SW 1271 (cell line): ENCODE data around the gene TMEM81.

Experiments used
- DNase-seq, 2 experiments: peaks; one replicate each; lab custom pipeline; 2025; lab: John Stamatoyannopoulos, UW

TMEM81 gene

DNA sequence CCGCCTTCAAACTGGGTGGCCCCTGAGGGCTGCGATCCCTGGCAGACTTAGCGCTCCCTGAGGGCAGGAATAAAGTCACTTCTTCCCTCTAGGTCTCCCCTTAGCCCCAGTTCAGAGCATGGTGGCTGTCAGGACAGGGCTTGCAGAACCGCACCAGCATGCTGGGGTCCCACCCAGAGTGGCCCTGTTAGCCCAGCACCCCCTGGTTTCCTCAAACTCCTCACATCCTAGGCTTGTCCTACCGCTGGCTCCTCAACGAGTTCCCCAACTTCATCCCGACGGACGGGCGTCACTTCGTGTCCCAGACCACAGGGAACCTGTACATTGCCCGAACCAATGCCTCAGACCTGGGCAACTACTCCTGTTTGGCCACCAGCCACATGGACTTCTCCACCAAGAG lies 25.4 kb downstream of the TMEM81 start:
- no peak for DNase-seq

DNA sequence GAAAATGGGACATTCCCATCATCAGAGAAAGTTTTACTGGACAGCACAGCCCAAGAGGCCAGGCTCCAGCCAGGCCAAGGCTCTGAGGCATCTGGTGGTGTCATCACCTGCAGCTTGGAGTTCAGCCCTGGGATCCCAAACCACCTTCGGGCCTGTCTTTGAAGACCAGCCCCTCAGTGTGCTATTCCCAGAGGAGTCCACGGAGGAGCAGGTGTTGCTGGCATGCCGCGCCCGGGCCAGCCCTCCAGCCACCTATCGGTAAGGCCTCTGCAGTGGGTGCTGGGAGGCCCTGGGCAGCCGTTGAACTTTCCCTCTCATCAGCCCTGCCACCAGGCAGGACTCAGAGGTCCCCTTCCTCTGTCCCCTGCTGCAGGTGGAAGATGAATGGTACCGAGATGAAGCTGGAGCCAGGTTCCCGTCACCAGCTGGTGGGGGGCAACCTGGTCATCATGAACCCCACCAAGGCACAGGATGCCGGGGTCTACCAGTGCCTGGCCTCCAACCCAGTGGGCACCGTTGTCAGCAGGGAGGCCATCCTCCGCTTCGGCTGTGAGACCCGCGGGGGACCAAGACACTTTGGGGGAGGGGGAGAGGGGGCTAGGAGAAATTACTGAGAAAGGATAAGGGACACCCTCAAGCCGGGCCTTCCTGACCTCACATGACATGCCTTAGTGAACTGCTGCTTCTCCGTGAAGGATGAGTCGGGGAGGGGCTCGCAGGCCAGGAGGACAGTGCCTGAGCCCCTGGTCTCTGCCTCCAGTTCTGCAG lies 26.3 kb downstream of the TMEM81 start:
- DNase-seq: no peak

DNA sequence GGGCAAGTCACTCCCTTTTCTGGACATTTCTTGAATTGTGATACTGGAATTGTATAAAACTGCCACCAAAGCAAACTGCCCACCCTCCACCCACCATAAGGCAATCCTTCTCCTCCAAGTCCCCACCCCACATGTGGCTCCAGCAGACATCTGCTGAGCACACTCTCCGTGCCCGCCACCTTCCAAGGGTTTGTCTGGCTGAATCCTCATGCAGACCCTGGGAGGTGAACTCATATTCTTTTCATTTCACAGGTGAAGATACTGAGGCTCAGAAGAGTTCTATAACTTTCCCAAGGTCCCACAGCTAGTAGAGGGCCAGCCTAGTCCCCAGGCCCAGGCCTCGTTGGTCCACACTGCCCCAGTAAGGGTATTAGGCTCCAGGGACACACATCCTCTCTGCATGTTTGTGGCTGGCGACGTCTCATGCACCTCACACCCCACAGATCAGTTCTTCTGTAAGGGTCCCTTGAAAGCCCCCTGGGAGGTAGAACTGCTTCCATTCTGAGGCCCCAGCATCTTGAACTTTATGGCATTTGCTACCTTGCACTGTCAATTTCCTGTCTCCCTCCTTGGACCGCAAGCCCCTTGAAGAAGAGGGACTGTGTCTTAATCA lies 27.2 kb downstream of the TMEM81 start:
- no peak for DNase-seq

DNA sequence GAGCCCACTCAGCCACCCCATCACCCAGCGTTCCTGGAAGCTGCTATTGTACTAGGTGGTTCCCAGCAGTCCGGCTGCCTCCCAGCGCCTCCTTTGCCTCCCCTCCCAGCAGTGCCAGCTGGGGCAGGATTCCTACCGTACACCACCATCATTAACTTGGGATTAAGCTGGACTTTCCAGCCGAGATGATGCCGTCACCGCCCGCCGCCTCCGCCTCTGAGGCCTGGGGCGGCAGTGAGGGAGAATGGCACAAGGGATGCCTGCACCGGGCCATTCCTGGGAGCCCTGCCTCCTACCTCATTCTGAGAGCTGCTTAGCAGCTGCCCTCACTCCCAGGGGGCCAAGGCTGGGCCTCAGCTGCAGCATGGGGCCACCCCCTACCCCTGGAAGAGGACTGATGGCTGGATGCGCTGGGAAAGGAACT lies 28.1 kb downstream of the TMEM81 start:
- DNase-seq: no peak

DNA sequence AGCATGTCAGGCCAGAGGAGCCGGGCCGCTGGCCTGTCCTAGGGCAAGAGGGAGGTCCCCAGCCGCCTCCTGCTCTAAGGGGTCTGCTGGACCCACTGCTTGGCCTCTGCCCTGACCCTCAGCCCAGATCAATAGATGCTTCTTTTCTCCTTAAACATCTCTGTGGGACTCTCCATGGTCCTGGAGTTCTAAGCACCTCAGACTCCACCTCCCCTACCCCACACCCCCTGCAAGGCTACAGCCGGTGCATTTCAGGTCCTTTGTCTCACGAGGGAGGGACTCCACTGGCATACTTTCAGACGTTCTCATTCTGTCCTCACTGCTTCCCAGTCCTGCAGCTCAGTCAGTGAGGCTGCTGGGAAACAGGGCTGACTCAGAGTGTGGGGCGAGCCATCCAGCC lies 30.2 kb downstream of the TMEM81 start:
- no peak for DNase-seq

DNA sequence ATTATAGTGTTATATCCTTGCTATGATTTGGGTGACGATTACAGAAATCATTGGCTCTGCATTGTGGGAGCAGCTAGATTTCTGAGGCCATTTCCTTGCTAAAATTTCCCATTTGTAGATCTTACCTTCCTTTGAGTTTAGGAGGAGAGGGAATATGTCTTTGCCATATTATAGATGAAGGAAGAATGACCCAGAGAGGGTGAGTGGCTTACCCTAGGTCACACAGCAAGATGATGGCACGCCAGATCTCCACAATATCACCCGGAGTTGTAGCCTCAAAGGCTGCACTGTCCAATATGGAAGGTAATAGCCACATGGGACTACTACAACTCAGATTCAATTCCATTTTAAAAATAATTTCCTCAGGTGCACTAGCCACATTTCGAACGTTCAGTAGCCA lies 31.0 kb downstream of the TMEM81 start:
- no peak for DNase-seq

DNA sequence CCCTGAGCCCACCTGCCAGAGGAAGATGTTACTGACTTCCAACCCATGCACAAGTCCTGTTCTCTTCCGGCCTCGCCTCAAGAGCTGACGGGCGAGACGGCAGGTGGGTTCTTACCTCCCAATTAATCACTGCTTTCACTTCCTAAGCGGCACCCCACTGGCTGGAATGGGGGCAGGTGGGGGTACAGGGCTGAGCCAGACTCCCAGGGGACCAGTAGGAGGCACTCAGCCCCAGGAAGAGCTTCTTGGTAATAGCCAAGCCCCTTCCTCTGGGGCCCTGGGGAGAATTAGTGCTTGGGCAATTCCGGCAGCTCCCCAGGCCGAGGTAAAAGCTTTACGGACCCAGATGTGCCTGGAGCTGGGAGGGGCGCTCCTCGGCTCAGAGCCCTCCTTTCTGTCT lies 31.6 kb downstream of the TMEM81 start:
- DNase-seq: no peak

DNA sequence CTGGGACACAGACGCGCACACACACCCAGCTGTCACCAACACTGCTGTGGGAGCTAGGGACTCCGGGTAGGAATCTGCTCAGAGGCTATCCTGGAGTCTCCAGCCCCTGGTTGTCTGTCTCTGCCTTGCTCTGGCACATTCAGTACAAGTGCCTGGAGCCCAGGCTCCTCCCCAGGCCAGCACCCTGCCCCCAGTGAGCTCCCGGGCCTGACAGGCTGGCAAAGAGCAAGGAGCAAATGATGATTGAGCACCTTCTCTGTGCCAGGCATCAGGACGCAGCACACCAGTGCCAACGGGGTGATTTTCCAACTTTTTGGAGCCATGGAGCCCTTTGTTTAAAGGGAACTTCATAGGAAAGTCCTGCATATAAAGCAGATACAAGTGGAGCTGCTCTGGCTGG lies 34.8 kb downstream of the TMEM81 start:
- no peak for DNase-seq

DNA sequence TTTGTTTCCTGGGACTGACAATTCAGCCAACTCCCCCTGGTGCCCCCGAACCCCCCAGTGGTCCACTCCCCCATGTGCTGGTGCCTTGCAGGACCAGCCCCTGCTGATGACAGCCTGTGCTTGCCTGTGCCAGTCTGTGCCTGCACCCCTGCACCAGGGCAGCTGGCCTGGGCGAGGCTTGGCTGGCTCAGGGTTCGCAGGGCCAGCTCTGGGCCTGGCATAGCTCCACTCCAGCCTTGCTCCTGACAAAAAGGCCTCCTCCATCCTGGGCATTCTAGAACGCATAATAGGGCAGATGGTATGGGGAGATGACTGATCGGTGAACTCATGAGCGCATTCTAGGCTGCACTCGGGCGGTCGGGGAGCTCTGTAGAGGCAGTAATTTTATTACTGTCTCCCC lies 35.9 kb downstream of the TMEM81 start:
- no peak for DNase-seq

DNA sequence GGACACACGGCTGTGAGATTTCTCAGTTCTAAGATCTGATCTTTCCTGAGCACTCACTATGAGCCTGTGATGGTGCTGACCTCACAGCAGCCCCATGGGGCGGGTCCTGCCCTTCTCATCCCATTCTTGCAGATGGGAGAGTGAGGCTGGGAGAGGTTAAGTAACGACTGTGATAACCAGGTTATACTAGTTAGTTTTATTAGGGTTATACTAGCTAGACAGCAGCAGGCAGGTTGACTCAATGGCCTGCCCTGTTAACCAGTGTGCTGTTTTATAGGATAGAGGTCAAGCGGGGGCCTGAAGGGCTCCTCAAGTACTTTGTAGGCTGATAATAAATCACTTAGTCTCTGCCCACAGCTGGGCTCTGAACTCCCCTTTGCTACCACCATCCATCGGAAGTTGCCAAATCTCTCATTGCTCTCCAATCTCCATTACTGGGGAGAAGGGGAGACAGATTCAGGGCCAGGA lies 36.5 kb downstream of the TMEM81 start:
- DNase-seq: no peak

DNA sequence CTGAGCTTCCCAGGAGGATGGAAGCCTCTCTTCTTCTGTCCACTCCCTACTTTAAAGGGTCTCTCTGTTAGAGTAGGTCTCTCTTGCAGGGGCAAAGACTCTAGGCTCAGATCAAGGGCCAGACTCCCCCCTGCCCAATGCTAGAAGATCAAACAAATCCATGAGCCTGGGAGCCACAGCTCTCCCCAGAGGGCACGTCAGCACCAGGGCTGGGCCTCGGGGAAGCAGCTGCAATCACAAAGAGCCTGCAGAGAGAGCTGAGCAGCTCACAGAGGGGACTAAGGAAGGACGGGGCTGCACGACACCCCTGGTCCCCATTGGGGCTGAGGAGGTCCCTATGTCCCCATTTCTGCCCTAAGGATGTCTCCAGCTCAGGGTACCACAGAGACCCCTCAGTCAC lies 37.4 kb downstream of the TMEM81 start:
- no peak for DNase-seq

DNA sequence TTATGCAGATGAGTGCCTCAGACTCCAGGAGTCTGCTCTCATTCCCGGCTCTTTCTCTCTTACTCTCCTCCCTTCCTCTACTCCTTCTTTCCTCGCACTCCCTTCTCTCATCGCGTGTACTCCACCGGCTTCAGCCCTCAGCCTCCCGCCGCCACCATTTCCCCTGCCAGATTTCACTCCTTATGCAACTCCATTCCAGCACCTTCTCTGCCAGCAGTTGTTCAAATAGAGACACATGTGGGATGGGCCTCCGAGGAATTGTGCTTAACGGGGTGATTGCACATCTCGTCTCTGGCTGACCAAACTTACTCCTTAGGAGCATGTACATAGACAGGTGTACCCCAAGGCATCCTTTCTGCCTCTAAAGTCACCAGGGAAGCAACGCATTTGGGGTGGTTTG lies 39.1 kb downstream of the TMEM81 start:
- DNase-seq: no peak

DNA sequence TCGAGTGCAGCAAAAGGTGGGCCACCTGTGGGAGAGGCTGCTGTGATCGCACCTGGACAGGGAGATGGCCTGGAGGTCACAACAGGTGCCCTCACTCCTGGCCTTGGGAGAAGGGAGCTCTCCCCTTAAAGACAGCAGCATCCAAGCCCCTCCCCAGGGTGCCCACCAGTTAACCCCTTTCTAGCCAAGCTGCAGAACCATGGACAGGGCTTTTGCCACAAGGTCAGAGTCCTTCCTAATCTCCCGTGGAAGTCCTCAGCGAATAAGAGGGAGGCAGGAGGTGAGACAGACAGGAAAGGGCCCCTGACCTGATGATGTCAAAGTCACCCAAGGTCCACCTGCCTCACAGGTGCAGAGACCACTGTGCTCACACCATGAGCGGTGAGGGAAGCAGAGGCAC lies 39.5 kb downstream of the TMEM81 start:
- DNase-seq: no peak

DNA sequence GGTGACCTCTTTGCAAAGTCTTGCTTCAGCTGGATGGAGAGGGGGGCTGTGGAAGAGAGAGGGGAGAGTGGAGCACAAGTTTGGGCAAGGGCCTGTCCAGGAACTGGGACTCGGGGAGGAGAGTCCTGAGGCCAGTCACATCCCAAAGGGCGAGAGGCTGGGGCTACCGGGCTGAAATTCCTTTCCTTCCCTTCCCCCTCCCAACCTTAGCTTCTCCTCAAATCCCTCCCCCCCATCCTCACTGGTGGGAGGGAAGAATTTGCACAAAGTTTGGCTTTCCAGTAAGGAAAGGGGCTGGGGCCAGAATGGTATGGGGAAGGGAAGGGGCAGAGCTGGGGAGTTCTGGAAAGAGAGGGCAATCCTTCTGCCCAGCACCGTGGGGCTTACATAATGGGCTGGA lies 40.4 kb downstream of the TMEM81 start:
- DNase-seq: no peak

DNA sequence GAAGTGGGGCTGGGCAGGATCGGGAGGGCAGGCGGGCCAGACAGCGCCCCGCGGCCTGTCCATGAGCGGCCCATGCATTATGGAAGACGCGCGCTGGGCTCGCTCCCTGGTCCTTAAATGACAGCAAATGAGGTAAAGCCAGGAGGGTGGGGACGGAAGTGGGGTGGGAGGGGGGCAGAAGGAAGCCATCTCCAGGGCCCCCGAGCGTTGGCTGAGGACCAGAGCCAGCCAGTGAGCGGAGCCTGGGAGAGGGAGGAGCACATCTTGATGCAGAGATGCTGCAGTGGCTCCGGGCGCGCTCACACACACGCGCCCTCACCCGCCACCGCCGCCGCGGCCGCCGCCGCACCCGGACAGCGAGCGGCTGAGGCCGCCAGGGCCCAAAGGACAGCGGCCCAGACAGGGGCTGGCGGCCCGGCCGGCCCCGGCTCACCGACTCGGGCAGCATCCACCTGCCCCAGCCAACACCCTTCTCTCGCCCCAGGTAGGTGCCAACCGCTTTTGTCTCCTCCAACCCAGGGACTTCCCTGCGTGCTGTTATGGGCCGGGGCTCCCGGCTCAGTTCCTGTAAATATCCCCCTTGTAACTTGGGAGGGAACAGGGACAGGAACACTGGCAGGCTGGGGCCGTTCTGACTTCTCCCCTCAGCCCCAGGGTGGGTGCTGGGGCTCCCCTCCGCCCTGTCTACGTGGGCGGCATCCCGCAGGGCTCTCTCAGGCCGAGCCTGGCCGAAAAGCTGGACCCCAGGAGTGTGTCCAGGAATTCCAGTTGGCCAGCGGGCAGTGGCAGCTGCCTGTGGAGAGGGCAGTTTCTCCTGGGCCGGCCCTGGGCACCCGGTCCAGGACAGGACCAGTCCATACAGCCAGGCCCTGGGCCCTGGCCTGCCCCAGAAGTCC lies 41.1 kb downstream of the TMEM81 start, which contains the start of gene CNTN2:
TSS of gene CNTN2 (plus strand) at position 302 of the 896 bp plus-strand sequence. CDS start 9,974 bp downstream, outside the sequence.
- DNase-seq: no peak

DNA sequence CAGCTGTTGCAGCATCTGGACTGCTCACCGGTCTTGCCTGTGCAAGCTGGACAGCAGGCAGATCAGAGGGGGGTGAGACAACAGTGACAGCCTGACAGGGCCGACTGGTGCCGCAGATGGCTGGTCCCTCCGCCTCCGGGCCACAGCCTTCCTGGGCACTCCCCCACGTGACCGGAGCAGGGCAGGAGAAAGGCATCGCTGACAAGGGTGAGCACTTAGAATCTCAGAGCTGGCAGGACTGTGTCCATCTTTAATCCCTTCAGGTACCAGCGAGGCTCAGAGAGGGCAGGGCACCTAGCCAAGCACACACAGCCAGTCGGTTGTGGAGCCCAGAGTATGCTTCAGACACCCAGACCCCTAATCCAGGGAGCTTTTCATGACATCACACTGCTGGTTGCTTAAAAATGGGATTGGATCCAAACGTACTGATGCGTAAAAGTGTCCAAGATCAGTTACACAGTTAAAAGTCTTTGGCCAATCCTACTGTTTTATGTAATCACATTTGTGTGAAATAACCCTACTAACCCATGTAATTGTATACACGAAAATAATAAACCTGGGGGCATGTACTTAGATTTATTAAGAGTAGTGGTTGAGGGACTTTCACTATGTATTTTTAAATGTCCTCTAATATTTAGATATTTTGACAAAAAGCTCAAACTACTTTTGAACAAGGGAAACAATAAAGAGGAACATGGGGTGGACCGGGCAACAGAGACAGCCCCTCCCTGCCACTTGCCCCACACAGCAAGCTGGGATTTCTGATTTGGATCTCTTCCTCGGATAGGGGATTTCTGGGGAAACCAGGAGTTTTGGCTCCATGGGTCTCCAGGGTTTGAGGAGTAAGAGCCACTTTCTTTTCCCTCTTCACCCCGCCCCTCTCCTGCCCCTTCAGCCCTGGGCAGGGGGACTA lies 42.0 kb downstream of the TMEM81 start:
- no peak for DNase-seq

DNA sequence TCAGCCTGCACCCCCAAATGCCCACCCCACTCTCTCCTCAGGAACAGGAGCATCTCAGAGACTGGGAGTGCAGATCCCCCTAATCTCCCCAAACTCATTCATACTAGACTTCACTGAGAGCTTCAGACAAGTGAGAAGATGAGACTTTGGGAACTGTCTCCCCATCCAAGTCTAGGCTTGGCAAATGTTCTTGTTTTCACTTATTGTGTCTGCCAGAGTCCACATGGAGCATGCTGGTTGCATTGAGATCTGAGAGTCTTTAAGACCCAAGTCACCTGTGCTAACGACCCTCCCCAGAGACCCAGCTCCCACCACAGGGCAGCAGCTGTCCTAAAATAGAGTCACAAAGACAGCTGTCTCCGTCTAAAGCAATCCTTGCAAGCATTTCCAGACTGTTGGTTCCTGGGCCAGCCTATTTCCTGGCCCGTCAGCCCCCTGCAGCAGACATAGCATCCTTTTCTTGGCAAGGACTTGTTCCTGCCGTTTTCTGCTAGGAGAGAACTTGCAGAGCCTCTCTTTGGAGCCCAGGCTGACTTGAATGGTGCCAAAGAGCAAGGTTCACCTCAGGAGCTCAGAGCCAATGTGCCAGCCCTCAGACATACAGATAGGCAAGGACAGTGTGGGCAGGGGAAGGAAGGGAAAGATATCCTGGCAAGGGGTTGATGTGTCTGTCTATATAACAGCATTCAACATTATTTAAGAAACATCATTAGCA lies 43.1 kb downstream of the TMEM81 start:
- DNase-seq: no peak

DNA sequence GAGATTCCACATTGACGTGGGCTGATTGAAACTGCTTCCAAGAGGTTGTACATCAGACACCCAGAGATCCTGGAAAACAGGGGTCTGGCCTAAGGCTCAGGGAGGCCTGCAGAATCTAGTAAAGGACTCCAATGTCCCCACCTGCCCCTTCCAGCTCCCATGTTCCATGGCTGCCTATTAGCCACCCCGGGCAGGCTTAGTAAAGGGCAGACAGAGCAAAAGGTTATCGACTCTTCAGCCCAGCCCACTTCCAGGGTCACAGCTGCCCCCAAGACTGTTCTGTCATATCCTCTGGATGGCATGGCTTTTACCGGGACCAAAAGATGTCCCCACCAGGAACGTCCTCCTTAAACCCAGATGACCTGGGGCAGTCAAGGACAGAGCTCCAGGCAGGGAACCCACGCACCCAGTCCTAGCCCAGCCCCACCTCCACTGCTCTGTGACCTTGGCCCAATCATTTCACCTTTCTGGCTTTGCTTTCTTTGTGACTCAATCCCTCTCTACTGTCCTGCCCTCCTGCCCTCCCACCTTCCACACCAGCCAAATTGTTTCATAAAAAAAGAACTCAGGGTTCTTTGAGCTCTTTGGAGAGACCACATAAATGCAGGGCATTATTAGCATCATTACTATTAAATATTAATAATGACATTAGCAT lies 46.0 kb downstream of the TMEM81 start:
- no peak for DNase-seq

DNA sequence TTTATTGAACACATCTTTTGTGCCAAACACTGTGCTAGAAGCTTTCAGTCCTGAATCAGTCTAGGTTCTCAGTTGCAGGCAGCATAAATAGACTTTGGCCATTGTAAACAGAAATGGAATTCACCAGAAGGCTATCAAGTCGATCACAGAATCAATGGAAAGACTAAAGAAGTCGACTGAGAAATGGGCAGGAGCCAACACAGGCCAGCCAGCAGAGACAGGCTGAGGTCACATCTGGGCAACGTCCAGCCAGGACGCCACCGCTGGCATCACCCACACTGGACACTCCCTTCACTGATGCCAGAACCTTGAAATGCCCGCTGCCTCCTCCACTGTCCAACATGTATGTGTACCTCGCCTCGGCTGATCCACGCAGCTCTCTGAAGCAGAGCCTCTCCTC lies 46.7 kb downstream of the TMEM81 start:
- DNase-seq: no peak
